ENCODE data around the gene PLCE1. TPM values are rescaled to one million over a fixed set of nuclear protein-coding genes. Genes with fewer than 3 reads are reported as not detected.

PLCE1 gene
- total RNA-seq, 1 experiment from 2014 or later, result 0.13 TPM

- no peak overlapping the region for H2AFZ ChIP-seq (ENCODE audit: low read length)
- Mint-ChIP-seq H3K36me3 (ENCODE audit: insufficient read depth in 1 of 3, low read depth in 3 of 3) (no peaks in the 10 kb centered on the region; a peak in 2 of 7 replicates), H3K27me3 (ENCODE audit: low read depth) (peaks cover 6% of the 10 kb centered on the region; the same call in 1 of the 2 replicates), H3K4me1 (peaks cover 5 to 6% of the 10 kb centered on the region in 2 experiments), H3K4me3 (no peak overlapping the region), H3K9me3 (no peaks in the 10 kb centered on the region; a peak in 1 of 5 replicates), H3K27ac (no peak overlapping the region)
- TF ChIP-seq, protein P1, sequence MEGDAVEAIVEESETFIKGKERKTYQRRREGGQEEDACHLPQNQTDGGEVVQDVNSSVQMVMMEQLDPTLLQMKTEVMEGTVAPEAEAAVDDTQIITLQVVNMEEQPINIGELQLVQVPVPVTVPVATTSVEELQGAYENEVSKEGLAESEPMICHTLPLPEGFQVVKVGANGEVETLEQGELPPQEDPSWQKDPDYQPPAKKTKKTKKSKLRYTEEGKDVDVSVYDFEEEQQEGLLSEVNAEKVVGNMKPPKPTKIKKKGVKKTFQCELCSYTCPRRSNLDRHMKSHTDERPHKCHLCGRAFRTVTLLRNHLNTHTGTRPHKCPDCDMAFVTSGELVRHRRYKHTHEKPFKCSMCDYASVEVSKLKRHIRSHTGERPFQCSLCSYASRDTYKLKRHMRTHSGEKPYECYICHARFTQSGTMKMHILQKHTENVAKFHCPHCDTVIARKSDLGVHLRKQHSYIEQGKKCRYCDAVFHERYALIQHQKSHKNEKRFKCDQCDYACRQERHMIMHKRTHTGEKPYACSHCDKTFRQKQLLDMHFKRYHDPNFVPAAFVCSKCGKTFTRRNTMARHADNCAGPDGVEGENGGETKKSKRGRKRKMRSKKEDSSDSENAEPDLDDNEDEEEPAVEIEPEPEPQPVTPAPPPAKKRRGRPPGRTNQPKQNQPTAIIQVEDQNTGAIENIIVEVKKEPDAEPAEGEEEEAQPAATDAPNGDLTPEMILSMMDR (conservative IDR thresholded peaks at IDR 0.05), result no peak
- DNase-seq, result no peak
- no peak overlapping the region for H4K8ac ChIP-seq (replicated peaks; ENCODE audit: insufficient read length, low read depth, low read length)
- no peaks in the 10 kb centered on the region for H4K20me1 ChIP-seq (ENCODE audit: control insufficient read depth, insufficient read depth, insufficient read length)
- H3K27me3 ChIP-seq (ENCODE audit: insufficient read depth, low read length), result no peaks in the 10 kb centered on the region
- H3K14ac ChIP-seq (ENCODE audit: insufficient read depth, low read length), result no peak overlapping the region
- H3K18ac ChIP-seq (ENCODE audit: insufficient read length, low read depth, low read length), result no peak overlapping the region
- H4K5ac ChIP-seq (ENCODE audit: insufficient read length, low read depth, low read length), result no peak overlapping the region
- no peak overlapping the region for H2BK15ac ChIP-seq (ENCODE audit: low read depth, low read length)
- H3K23ac ChIP-seq (ENCODE audit: insufficient read length, low read depth, low read length), result no peak overlapping the region
- H3K79me1 ChIP-seq (ENCODE audit: insufficient read depth, low read depth, low read length, poor library complexity, severe bottlenecking), result no peaks in the 10 kb centered on the region
- H3K9ac ChIP-seq (ENCODE audit: extremely low read depth, insufficient read length, low read length), result no peak overlapping the region
- H3T11ph ChIP-seq (ENCODE audit: low read length), result no peak overlapping the region
- WGBS (ENCODE audit: extremely low coverage, insufficient read length, low lambda C conversion rate), result no CpG with 5 or more reads among the region's 1 CpG
- H3K4me2 ChIP-seq (ENCODE audit: insufficient read depth, insufficient read length, low read length), result no peak overlapping the region
- H3K9me3 ChIP-seq (ENCODE audit: control insufficient read depth, low read depth, low read length), result no peaks in the 10 kb centered on the region
- no peak overlapping the region for H2BK5ac ChIP-seq (ENCODE audit: insufficient read length, low read length)
- no peak overlapping the region for H3K4ac ChIP-seq (ENCODE audit: low read depth, low read length)
- H2AK5ac ChIP-seq (ENCODE audit: insufficient read length, low read length), result no peak overlapping the region
- no peaks in the 10 kb centered on the region; the same call in 1 of the 2 replicates for H3K4me1 ChIP-seq (ENCODE audit: insufficient read depth, low read length)
- H3K27ac ChIP-seq (ENCODE audit: insufficient read length, low read depth, low read length), result no peak overlapping the region
- no peak overlapping the region for H2BK20ac ChIP-seq (ENCODE audit: low read depth, low read length, poor library complexity, severe bottlenecking)
- no peaks in the 10 kb centered on the region for H3K23me2 ChIP-seq (ENCODE audit: insufficient read length, low read depth, low read length, poor library complexity, severe bottlenecking)
- H4K91ac ChIP-seq (ENCODE audit: insufficient read length, low read depth, low read length), result no peak overlapping the region
- H3K79me2 ChIP-seq (ENCODE audit: insufficient read depth, low read length), result no peaks in the 10 kb centered on the region
- H2BK12ac ChIP-seq (ENCODE audit: insufficient read length, low read depth, low read length), result no peak overlapping the region
- H3K56ac ChIP-seq (ENCODE audit: insufficient read length, low read depth, low read length), result no peak overlapping the region
- no peak overlapping the region for H2BK120ac ChIP-seq (ENCODE audit: low read depth, low read length, poor library complexity, severe bottlenecking)
Observed at GRCh38 chr10:94013331-94013760, 19.6 kb downstream of the PLCE1 start.

Measured in H9 (cell line).